HL-60 (cell line): ENCODE measurements around the gene ASAP3.

Experiments
- DNase-seq, 2 experiments: peaks; one replicate each; pipeline ENCODE4 v3.0.0-alpha.2; 2010 to 2020; ENCODE audit warnings: low read depth in 1 of 2, low spot score in 1 of 2
- H3K27ac ChIP-seq: fragments of 250-450 bp; sonication (Bioruptor Pico); replicated peaks from 2 replicates; pipeline ENCODE4 v1.5.1; 2020; ENCODE audit warnings: mild to moderate bottlenecking, moderate library complexity
- H3K27me3 ChIP-seq: fragments of 250-450 bp; sonication (Bioruptor Pico); 2 replicates; pipeline ENCODE4 v1.5.1; 2021; ENCODE audit warnings: mild to moderate bottlenecking, moderate library complexity; ENCODE audit not compliant: insufficient read depth, poor library complexity, severe bottlenecking
- H3K4me3 ChIP-seq: replicated peaks from 2 replicates; pipeline ENCODE4 v1.5.1; 2011; ENCODE audit warnings: mild to moderate bottlenecking, control low read depth, low read length; ENCODE audit not compliant: insufficient read depth
- GABPA ChIP-seq: IDR thresholded peaks from 2 replicates; pipeline ENCODE4 v1.6.1; 2012; ENCODE audit warnings: low read depth
- POLR2AphosphoS5 ChIP-seq: IDR thresholded peaks from 2 replicates; pipeline ENCODE4 v1.6.1; 2012; ENCODE audit warnings: low read depth
- REST ChIP-seq: IDR thresholded peaks from 2 replicates; pipeline ENCODE4 v1.6.1; 2012; ENCODE audit warnings: low read depth; ENCODE audit not compliant: insufficient replicate concordance
- SPI1 ChIP-seq: IDR thresholded peaks from 2 replicates; pipeline ENCODE4 v1.6.1; 2012; ENCODE audit warnings: low read depth, mild to moderate bottlenecking, borderline replicate concordance
- long read RNA-seq: library from polyadenylated mRNA; unstranded; transcript quantifications from one replicate; pipeline ENCODE4 v2.0.0, GENCODE V29; 2020
- TF ChIP-seq, protein P1 (sequence below): IDR thresholded peaks from one replicate; pipeline ENCODE4 v1.5.1; 2011; ENCODE audit warnings: low read length, control low read depth, inconsistent platforms; ENCODE audit not compliant: insufficient read depth

ASAP3 gene
- long read RNA-seq, result 0 reads

- TF ChIP-seq, protein P1, sequence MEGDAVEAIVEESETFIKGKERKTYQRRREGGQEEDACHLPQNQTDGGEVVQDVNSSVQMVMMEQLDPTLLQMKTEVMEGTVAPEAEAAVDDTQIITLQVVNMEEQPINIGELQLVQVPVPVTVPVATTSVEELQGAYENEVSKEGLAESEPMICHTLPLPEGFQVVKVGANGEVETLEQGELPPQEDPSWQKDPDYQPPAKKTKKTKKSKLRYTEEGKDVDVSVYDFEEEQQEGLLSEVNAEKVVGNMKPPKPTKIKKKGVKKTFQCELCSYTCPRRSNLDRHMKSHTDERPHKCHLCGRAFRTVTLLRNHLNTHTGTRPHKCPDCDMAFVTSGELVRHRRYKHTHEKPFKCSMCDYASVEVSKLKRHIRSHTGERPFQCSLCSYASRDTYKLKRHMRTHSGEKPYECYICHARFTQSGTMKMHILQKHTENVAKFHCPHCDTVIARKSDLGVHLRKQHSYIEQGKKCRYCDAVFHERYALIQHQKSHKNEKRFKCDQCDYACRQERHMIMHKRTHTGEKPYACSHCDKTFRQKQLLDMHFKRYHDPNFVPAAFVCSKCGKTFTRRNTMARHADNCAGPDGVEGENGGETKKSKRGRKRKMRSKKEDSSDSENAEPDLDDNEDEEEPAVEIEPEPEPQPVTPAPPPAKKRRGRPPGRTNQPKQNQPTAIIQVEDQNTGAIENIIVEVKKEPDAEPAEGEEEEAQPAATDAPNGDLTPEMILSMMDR, result no peak
- TF ChIP-seq REST, result no peak
- no peak for TF ChIP-seq GABPA
- TF ChIP-seq POLR2AphosphoS5, result no peak
- no peak for TF ChIP-seq SPI1
- DNase-seq, result no peak
- Histone ChIP-seq H3K4me3 (peak within 1 kb of the TSS; percentile 43), H3K27ac (no peak within 1 kb of the TSS), H3K27me3 (peaks cover 49% of the 10 kb centered on the region)
Observed at GRCh38 chr1:23483321-23484252, at the start of gene ASAP3. Gene ASAP3, minus strand, starts transcription at chr1:23484179. Its CDS starts 46 bp downstream, at chr1:23484133.

DNA sequence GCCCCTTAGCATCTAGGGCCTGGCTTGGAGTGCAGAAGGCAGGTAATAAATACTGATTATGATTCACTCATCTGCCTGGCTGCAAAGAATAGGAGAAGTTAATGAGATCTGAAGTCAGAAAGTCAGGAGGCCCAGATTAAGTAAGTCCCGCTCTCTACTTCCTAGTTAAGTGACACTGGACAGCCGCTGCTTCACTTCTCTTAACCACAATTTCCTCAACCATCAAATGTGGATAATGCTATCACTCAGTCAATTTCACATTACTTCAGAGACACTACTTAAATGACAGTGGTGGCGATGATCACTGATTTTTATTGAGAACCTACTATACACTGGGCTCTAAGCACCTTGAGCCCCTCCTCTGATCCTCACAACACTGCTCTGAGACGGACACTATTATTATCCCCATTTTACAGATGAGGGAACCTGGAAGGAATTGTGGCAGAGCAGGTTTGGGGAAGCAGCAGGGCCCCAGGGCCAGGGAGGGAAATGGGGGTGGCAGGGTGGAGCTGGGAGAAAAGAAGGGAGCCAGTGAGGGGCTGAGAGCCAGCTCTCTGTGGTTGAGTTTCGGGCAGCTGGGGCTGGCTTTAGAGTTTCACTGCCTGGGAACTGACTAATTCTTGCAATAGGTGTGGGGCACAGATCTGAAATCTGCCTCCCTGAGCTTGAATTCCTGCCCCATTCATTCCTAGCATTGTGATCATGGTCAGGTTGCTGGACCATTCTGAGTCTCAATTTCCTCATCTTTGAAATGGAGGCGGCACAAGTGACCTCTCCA is 49.5 kb upstream of the ASAP3 start:
- DNase-seq, result peak in 1 of 2 experiments; percentile 86
- peak overlapping the region; percentile 89 for H3K27ac ChIP-seq
- TF ChIP-seq REST (no peak), SPI1 (no peak; the same call in 1 of the 2 replicates), POLR2AphosphoS5 (no peak), GABPA (no peak)
- TF ChIP-seq, protein P1, result no peak
- H3K4me3 ChIP-seq, result no peak overlapping the region
- no peaks in the 10 kb centered on the region for H3K27me3 ChIP-seq

GRCh38 chr1:23531562-23532094 is 47.6 kb upstream of the ASAP3 start:
- TF ChIP-seq POLR2AphosphoS5 (no peak), SPI1 (no peak), GABPA (no peak), REST (no peak)
- TF ChIP-seq, protein P1, result no peak
- peak overlapping the region; percentile 89 for H3K27ac ChIP-seq
- DNase-seq, result no peak
- no peaks in the 10 kb centered on the region for H3K27me3 ChIP-seq
- peak overlapping the region; percentile 23 for H3K4me3 ChIP-seq
